GM18511 (cell line): Measurements from ENCODE around the gene PATL2.
"Not testable (repeated sequence)": the region's sequence is repeated elsewhere in the genome, so short reads cannot be mapped to it uniquely, and the experiment has no call there.

Experiments
- ATAC-seq: cut with Tn5 transposase; IDR thresholded peaks from one replicate; pipeline ENCODE4 v1.9.1; 2021; ENCODE audit warnings: mild to moderate bottlenecking, moderate library complexity; ENCODE audit not compliant: unreplicated experiment

PATL2 gene

DNA sequence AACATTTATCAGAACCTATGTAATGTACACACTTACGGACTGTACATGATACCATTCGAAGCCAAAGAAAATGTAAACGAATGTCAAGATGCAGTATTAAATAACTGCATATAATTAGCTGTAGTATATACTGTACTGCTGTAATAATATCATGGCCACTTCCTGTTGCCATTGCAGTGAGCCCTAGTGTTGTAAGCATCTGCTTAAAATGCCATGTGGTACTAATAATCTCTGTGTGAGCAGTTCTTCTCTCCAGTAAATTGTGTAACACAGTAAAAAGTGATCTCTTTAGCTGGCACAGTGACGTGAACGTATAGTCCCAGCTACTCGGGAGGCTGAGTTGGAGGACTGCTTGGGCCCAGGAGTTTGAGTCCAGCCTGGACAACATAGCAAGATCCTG is 56.3 kb downstream of the PATL2 start:
- ATAC-seq: no peak

GRCh38 chr15:44647637-44648036 is 63.5 kb downstream of the PATL2 start:
- no peak for ATAC-seq

DNA sequence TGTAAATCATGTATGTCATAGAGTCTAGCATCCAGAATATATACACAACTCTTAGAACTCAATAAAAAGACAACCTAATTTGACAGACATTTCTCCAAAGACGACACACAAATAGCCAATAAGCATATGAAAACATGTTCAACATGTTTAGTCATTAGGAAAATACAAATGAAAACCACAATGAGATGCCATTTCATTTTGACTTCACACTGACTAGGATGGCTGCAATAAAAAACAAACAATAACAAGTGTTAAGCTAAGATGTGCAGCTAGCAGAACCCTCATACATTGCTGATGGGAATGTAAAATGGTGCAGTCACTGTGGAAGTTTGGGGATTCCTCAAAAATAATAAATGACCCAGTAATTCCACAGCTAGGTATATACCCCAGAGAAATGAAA is 64.1 kb downstream of the PATL2 start:
- ATAC-seq: no peak

GRCh38 chr15:44646460-44646859 is 64.7 kb downstream of the PATL2 start:
- no peak for ATAC-seq

DNA sequence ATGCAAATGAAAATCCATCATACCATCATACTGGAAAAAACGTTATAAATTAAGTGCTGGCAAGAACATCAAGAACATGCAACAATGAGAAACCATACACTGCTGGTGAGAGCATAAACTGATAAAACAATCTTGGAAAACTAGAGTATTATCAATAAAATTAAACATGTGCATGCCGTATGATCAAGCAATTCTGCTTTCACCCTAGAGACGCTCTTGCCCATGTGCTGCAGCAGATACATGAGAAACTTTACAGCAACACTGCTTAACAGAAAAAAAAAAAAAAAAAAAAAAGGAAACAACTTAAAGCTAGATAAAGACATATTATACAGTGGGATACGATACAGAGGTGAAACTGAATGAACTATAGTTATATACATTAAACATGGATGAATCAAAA is 69.5 kb downstream of the PATL2 start:
- ATAC-seq: no peak

DNA sequence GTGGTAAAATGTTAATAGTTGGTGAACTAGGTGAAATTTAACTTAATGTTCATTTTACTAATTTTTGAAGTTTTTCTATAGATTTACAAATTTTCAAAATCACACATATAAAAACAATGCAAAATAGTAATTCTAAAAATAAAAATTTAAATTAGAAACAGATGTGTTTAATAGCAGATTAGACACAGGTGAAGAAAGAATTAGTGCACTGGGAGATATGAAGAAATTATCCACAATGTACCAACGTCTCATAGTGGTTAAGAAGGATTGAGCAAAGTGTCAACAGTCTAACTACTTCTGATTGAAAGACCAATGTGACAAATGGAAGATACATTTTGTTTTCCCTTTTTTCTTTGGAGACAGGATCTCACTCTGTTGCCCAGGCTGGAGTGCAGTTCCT is 74.1 kb downstream of the PATL2 start:
- ATAC-seq: no peak

DNA sequence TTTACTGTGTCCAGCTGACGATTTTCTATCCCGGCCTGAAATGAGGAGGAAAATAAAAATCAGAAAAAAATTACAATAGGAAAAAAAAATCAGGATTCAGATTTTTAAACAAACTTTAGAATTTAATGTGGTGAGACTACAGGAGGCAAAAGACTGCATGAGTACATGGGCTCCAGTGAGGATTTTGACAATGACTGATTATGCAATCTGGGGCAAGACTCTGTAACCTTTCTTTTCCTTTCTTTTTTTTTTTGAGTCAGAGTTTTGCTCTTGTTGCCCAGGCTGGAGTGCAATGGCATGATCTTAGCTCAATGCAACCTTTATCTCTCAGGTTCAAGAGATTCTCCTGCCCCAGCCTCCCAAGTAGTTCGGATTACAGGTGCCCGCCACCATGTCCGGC is 77.5 kb downstream of the PATL2 start:
- ATAC-seq: no peak

DNA sequence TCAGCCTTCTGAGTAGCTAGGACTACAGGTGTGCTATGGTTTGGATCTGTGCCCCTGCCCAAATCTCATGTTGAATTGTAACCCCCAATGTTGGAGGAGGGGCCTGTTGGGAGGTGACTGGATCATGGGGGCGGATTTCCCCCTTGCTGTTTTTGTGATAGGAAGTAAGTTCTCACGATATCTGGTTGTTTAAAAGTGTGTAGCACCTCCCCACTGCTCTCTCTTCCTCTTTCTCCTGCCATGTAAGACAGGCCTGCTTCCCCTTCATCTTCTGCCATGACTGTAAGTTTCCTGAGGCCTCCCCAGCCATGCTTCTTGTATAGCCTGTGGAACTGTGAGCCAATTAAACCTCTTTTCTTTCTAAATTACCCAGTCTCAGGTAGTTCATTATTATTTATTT is 85.8 kb downstream of the PATL2 start:
- ATAC-seq: not testable (repeated sequence)

GRCh38 chr15:44623178-44623577 is 87.9 kb downstream of the PATL2 start:
- ATAC-seq: no peak

DNA sequence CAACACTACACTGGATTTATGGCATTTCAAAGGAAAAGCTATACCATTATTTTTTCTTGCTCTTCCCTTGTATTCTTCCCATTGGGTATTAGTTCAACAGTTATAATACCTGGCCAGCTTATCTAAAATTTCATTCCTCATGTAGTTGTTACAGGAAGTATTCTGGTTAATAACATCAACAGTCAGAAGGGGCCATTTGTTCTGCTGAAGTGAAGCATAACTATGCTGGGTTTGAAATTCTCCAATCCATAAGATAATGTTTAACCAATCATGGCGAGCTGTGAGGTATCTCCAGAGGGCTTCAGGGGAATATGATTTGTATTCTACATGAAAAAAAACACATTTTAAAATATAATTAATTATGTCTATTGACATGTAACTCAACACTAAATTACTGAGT is 91.0 kb downstream of the PATL2 start:
- no peak for ATAC-seq

GRCh38 chr15:44616974-44617373 is 94.1 kb downstream of the PATL2 start:
- no peak for ATAC-seq
